ENCODE measurements around the gene TMEM140. TPM values are rescaled to one million over a fixed set of nuclear protein-coding genes. Genes with fewer than 3 reads are reported as not detected.

Gene TMEM140
- total RNA-seq, 5 donors from 2014 or later (not counting 1 experiment from before 2014, with no cell fraction given): 20.7 to 32.7 (median 25.8) TPM

- CTCF ChIA-PET: interaction anchor here in 1 of 2 donors (0.9 to 1.6 kb wide), 2 partner anchors 18 to 82 kb away, joined by 3 to 10 read pairs; partner anchors contain the start of gene TMEM140
- no peaks in the 10 kb centered on the region for H3K9me3 ChIP-seq
- DNase-seq (no peak), ATAC-seq (replicated peaks in 1 of 4) (no peak)
- H3K4me3 ChIP-seq (ENCODE audit: control insufficient read depth in 1 of 2, extremely low read depth in 1 of 2, low read length in 1 of 2): no peak overlapping the region
- no peaks in the 10 kb centered on the region for H3K27me3 ChIP-seq (replicated peaks in 1 of 2; ENCODE audit: control insufficient read depth in 2 of 2, extremely low read depth in 1 of 2, insufficient read depth in 2 of 2, low read length in 1 of 2)
- Mint-ChIP-seq H3K9me3 (peaks cover 4 to 8% (median 6%) of the 10 kb centered on the region in 3 donors), H3K36me3 (peaks cover 62% of the 10 kb centered on the region), H3K4me3 (no peak overlapping the region), H3K27me3 (no peaks in the 10 kb centered on the region), H3K4me1 (peaks cover 70 to 73% (median 70%) of the 10 kb centered on the region in 3 donors), H3K27ac (peak overlapping the region; percentile 67 to 86)
- POLR2A ChIA-PET: interaction anchor here in 1 of 2 donors (0.6 to 2.3 kb wide), 2 partner anchors 18 to 36 kb away, joined by 4 to 7 read pairs; partner anchors contain the start of gene TMEM140
- H3K4me1 ChIP-seq (ENCODE audit: control insufficient read depth in 1 of 2, extremely low read depth in 1 of 2, insufficient read depth in 2 of 2, low read length in 2 of 2): peaks cover 10 to 48% of the 10 kb centered on the region in 2 experiments
- WGBS (ENCODE audit: insufficient coverage): 100% methylated on average over 3 of the region's 4 CpGs
- H3K27ac ChIP-seq (ENCODE audit: low read length): no peak overlapping the region
- peaks cover 22 to 49% of the 10 kb centered on the region in 2 donors for H3K36me3 ChIP-seq (ENCODE audit: control insufficient read depth in 2 of 2, extremely low read depth in 1 of 2, insufficient read depth in 1 of 2, low read length in 1 of 2)
Measured at GRCh38 chr7:135165862-135166261, 18.0 kb downstream of the TMEM140 start.

GRCh38 chr7:135166338-135166990 lies 18.6 kb downstream of the TMEM140 start:
- H3K27ac ChIP-seq (ENCODE audit: low read length): no peak overlapping the region

GRCh38 chr7:135167365-135167917 lies 19.6 kb downstream of the TMEM140 start:
- ATAC-seq (replicated peaks in 1 of 4): no peak
- ChIA-PET CTCF (interaction anchor here (0.6 to 4.3 kb wide), 2 partner anchors 153 to 181 kb away, joined by 3 to 19 read pairs; partner anchors contain the start of gene AGBL3 (in 1 of the 2)), POLR2A (interaction anchor here in 1 of 2 donors (0.6 to 1.0 kb wide), 3 partner anchors 14 to 523 kb away, joined by 3 read pairs; no protein-coding TSS in a partner anchor)
- Histone ChIP-seq H3K27me3 (replicated peaks in 1 of 2; ENCODE audit: control insufficient read depth in 2 of 2, extremely low read depth in 1 of 2, insufficient read depth in 2 of 2, low read length in 1 of 2) (no peaks in the 10 kb centered on the region), H3K36me3 (ENCODE audit: control insufficient read depth in 2 of 2, extremely low read depth in 1 of 2, insufficient read depth in 1 of 2, low read length in 1 of 2) (peaks cover 22 to 39% of the 10 kb centered on the region in 2 donors), H3K9me3 (no peaks in the 10 kb centered on the region), H3K4me1 (ENCODE audit: control insufficient read depth in 1 of 2, extremely low read depth in 1 of 2, insufficient read depth in 2 of 2, low read length in 2 of 2) (peaks cover 10 to 54% of the 10 kb centered on the region in 2 experiments), H3K4me3 (ENCODE audit: control insufficient read depth in 1 of 2, extremely low read depth in 1 of 2, low read length in 1 of 2) (no peak overlapping the region), H3K27ac (ENCODE audit: low read length) (peak overlapping the region; percentile 47)
- Mint-ChIP-seq H3K27me3 (no peaks in the 10 kb centered on the region), H3K9me3 (peaks cover 0 to 2% (median 1%) of the 10 kb centered on the region in 3 donors), H3K4me3 (peak overlapping the region in 1 of 3 donors; percentile 85), H3K27ac (peak overlapping the region; percentile 82 to 86), H3K36me3 (peaks cover 46% of the 10 kb centered on the region), H3K4me1 (peaks cover 65 to 70% (median 69%) of the 10 kb centered on the region in 3 donors)
- DNase-seq: no peak
- WGBS (ENCODE audit: insufficient coverage): 83% methylated on average over 6 of the region's 12 CpGs

More at GRCh38 chr7:135166338-135166990, 18.6 kb downstream of the TMEM140 start:
- H3K4me3 Mint-ChIP-seq: peak overlapping the region in 2 of 3 donors; percentile 17 to 85
- DNase-seq (no peak), ATAC-seq (replicated peaks in 1 of 4) (no peak)
- ChIA-PET POLR2A (interaction anchor here in 1 of 2 donors (2.3 kb wide), 1 partner anchor 19 kb away, joined by 7 read pairs; the partner anchor contains the start of gene TMEM140), CTCF (interaction anchor here in 1 of 2 donors (1.6 kb wide), 1 partner anchor 19 kb away, joined by 10 read pairs; the partner anchor contains the start of gene TMEM140)
- H3K9me3 Mint-ChIP-seq: peaks cover 3 to 8% (median 6%) of the 10 kb centered on the region in 3 donors
- peaks cover 56% of the 10 kb centered on the region for H3K36me3 Mint-ChIP-seq
- no peak overlapping the region for H3K4me3 ChIP-seq (ENCODE audit: control insufficient read depth in 1 of 2, extremely low read depth in 1 of 2, low read length in 1 of 2)
- H3K27me3 Mint-ChIP-seq: no peaks in the 10 kb centered on the region
- H3K9me3 ChIP-seq: no peaks in the 10 kb centered on the region
- H3K4me1 Mint-ChIP-seq: peaks cover 67 to 71% (median 68%) of the 10 kb centered on the region in 3 donors
- H3K4me1 ChIP-seq (ENCODE audit: control insufficient read depth in 1 of 2, extremely low read depth in 1 of 2, insufficient read depth in 2 of 2, low read length in 2 of 2): peaks cover 10 to 52% of the 10 kb centered on the region in 2 experiments
- no peaks in the 10 kb centered on the region for H3K27me3 ChIP-seq (replicated peaks in 1 of 2; ENCODE audit: control insufficient read depth in 2 of 2, extremely low read depth in 1 of 2, insufficient read depth in 2 of 2, low read length in 1 of 2)
- WGBS (ENCODE audit: insufficient coverage): 84% methylated on average over 17 of the region's 18 CpGs
- peak overlapping the region; percentile 75 to 86 for H3K27ac Mint-ChIP-seq
- peaks cover 22 to 48% of the 10 kb centered on the region in 2 donors for H3K36me3 ChIP-seq (ENCODE audit: control insufficient read depth in 2 of 2, extremely low read depth in 1 of 2, insufficient read depth in 1 of 2, low read length in 1 of 2)

- POLR2A ChIA-PET: interaction anchor here in 1 of 2 donors (0.7 to 1.0 kb wide), 2 partner anchors 14 to 524 kb away, joined by 3 read pairs; no protein-coding TSS in a partner anchor
- CTCF ChIA-PET: interaction anchor here (0.6 to 4.3 kb wide), 3 partner anchors 11 to 182 kb away, joined by 3 to 19 read pairs (median 5); partner anchors contain the start of gene AGBL3 (in 1 of the 2)
- 93% methylated on average over 2 of the region's 9 CpGs for WGBS (ENCODE audit: insufficient coverage)
- peaks cover 65 to 69% (median 65%) of the 10 kb centered on the region in 3 donors for H3K4me1 Mint-ChIP-seq
- H3K27ac Mint-ChIP-seq: peak overlapping the region; percentile 96 to 97
- H3K27me3 Mint-ChIP-seq: no peaks in the 10 kb centered on the region
- H3K4me3 Mint-ChIP-seq: peak overlapping the region; percentile 85 to 89 (median 85)
- Histone ChIP-seq H3K27me3 (replicated peaks in 1 of 2; ENCODE audit: control insufficient read depth in 2 of 2, extremely low read depth in 1 of 2, insufficient read depth in 2 of 2, low read length in 1 of 2) (no peaks in the 10 kb centered on the region), H3K4me3 (ENCODE audit: control insufficient read depth in 1 of 2, extremely low read depth in 1 of 2, low read length in 1 of 2) (no peak overlapping the region), H3K4me1 (ENCODE audit: control insufficient read depth in 1 of 2, extremely low read depth in 1 of 2, insufficient read depth in 2 of 2, low read length in 2 of 2) (peaks cover 10 to 54% of the 10 kb centered on the region in 2 experiments), H3K9me3 (no peaks in the 10 kb centered on the region), H3K27ac (ENCODE audit: low read length) (peak overlapping the region; percentile 98), H3K36me3 (ENCODE audit: control insufficient read depth in 2 of 2, extremely low read depth in 1 of 2, insufficient read depth in 1 of 2, low read length in 1 of 2) (peaks cover 22 to 39% of the 10 kb centered on the region in 2 donors)
- DNase-seq (peak in 15 of 35 experiments; percentile 18 to 57 (median 24)), ATAC-seq (replicated peaks in 1 of 4) (no peak)
- peaks cover 41% of the 10 kb centered on the region for H3K36me3 Mint-ChIP-seq
- H3K9me3 Mint-ChIP-seq: no peaks in the 10 kb centered on the region
Measured at GRCh38 chr7:135168001-135168400, 20.1 kb downstream of the TMEM140 start.

GRCh38 chr7:135168489-135169140 lies 20.7 kb downstream of the TMEM140 start:
- Histone ChIP-seq H3K36me3 (ENCODE audit: control insufficient read depth in 2 of 2, extremely low read depth in 1 of 2, insufficient read depth in 1 of 2, low read length in 1 of 2) (peaks cover 21 to 38% of the 10 kb centered on the region in 2 donors), H3K27me3 (replicated peaks in 1 of 2; ENCODE audit: control insufficient read depth in 2 of 2, extremely low read depth in 1 of 2, insufficient read depth in 2 of 2, low read length in 1 of 2) (no peaks in the 10 kb centered on the region), H3K4me1 (ENCODE audit: control insufficient read depth in 1 of 2, extremely low read depth in 1 of 2, insufficient read depth in 2 of 2, low read length in 2 of 2) (peaks cover 10 to 54% of the 10 kb centered on the region in 2 experiments), H3K9me3 (no peaks in the 10 kb centered on the region), H3K4me3 (ENCODE audit: control insufficient read depth in 1 of 2, extremely low read depth in 1 of 2, low read length in 1 of 2) (no peak overlapping the region), H3K27ac (ENCODE audit: low read length) (peak overlapping the region; percentile 98)
- H3K9me3 Mint-ChIP-seq: no peaks in the 10 kb centered on the region
- ATAC-seq (replicated peaks in 1 of 4) (no peak), DNase-seq (no peak)
- 95% methylated on average over 10 of the region's 13 CpGs for WGBS (ENCODE audit: insufficient coverage)
- peak overlapping the region; percentile 96 to 97 for H3K27ac Mint-ChIP-seq
- CTCF ChIA-PET: interaction anchor here (0.7 to 4.3 kb wide), 7 partner anchors 12 to 183 kb away, joined by 3 to 21 read pairs (median 5); partner anchors contain the start of genes AGBL3 (in 2 of the 2) and TMEM140 (in 1 of the 2)
- POLR2A ChIA-PET: interaction anchor here in 1 of 2 donors (0.8 to 3.0 kb wide), 2 partner anchors 21 to 523 kb away, joined by 3 to 26 read pairs; partner anchors contain the start of gene TMEM140
- H3K4me1 Mint-ChIP-seq: peaks cover 65 to 69% (median 65%) of the 10 kb centered on the region in 3 donors
- peak overlapping the region; percentile 85 to 89 (median 85) for H3K4me3 Mint-ChIP-seq
- peaks cover 40% of the 10 kb centered on the region for H3K36me3 Mint-ChIP-seq
- H3K27me3 Mint-ChIP-seq: no peaks in the 10 kb centered on the region
